Lower leg skin (tissue), 3 donors: Measurements from ENCODE around the gene DNAH1.

Experiments
- CTCF ChIP-seq, 3 donors: fragments of 450-650 bp; IDR thresholded peaks; one replicate each; pipeline ENCODE4 v1.5.1; 2016; ENCODE audit warnings: antibody characterized with exemption in 3 of 3, mild to moderate bottlenecking in 3 of 3, moderate library complexity in 2 of 3
- POLR2A ChIP-seq, 2 donors: fragments of 450-650 bp; IDR thresholded peaks; one replicate each; pipeline ENCODE4 v1.6.1; 2016 to 2017; ENCODE audit warnings: antibody characterized with exemption in 2 of 2, mild to moderate bottlenecking in 1 of 2, moderate library complexity in 1 of 2

GRCh38 chr3:52442409-52443267, 126.5 kb downstream of the DNAH1 start:
- TF ChIP-seq POLR2A (IDR thresholded peaks at IDR 0.05) (no peak), CTCF (IDR thresholded peaks at IDR 0.05) (no peak)
